Measurements from ENCODE around the gene TMEM121. TPM values are rescaled to one million over a fixed set of nuclear protein-coding genes. Genes with fewer than 3 reads are reported as not detected.

TMEM121 gene
- total RNA-seq, 4 donors from 2014 or later: 0.99 to 5.4 (median 4.0) TPM

DNA sequence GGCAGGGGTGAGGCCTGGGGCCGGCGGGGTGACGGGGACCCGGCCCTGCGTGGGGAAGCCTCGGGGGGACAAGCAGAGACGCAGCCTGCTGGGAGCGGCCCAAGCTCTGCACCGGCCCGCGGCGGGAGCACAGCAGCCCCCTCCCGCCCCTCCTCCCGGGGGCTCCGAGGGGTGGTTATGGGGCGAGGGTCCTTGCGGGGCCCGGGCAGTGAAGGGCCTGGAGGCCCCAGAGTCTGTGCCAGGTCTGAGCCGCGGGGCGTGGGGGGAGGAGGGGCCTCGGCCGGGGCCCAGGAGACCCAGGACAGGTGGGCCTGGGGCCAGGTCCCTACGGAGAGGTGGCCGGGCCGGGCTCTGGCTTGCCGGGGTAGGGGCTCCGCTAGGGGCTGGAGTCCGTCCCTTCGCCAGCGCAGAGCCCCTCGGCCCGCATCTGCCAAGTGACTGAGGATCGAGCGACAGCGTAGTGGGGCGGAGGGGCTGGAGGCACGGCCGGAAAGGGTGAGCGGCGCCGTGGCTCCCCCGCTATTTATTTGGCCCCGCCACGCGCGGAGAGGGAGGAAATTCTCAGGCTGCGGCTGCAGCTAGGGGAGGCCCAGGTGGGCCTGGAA is 495 bp downstream of the TMEM121 start:
- WGBS, 2 donors: 1% methylated on average over 20 to 26 of the region's 48 CpGs
- peak overlapping the region; percentile 24 for H3K4me3 ChIP-seq (ENCODE audit: low read depth, poor library complexity, severe bottlenecking)
- DNase-seq (ENCODE audit: low spot score in 2 of 2): peak in 1 of 2 donors; percentile 85
- intact Hi-C loops (cut with DNase I; ENCODE audit: low total_unique reads): loop anchor here (5.0 kb wide), 1 partner anchor 160 kb away; no protein-coding TSS in a partner anchor
- no peak for TF ChIP-seq POLR2A (IDR thresholded peaks at IDR 0.05)
- TF ChIP-seq, protein P1, sequence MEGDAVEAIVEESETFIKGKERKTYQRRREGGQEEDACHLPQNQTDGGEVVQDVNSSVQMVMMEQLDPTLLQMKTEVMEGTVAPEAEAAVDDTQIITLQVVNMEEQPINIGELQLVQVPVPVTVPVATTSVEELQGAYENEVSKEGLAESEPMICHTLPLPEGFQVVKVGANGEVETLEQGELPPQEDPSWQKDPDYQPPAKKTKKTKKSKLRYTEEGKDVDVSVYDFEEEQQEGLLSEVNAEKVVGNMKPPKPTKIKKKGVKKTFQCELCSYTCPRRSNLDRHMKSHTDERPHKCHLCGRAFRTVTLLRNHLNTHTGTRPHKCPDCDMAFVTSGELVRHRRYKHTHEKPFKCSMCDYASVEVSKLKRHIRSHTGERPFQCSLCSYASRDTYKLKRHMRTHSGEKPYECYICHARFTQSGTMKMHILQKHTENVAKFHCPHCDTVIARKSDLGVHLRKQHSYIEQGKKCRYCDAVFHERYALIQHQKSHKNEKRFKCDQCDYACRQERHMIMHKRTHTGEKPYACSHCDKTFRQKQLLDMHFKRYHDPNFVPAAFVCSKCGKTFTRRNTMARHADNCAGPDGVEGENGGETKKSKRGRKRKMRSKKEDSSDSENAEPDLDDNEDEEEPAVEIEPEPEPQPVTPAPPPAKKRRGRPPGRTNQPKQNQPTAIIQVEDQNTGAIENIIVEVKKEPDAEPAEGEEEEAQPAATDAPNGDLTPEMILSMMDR (IDR thresholded peaks at IDR 0.05): no peak

DNA sequence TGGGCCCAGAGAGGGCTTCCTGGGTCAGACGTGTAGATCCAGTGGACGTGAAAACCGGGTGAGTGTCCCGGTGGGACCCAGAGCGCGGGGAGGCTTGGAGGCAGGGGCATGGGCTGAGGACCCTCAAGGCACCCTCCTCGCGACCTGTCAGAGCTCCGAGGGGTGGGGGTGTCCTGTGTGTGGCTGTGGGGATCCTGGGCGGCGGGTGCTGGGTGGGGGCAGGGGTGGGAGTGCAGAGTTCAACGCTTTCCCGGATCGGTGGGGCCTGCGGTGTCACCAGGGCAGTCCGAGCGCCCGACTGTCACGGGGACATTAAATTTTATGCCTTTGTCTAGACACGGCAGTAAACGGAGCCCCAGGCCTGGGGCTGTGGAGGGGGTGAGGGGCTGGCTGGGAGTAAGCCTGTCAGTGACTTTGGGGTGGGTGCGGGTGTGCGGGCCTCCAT is 1.0 kb downstream of the TMEM121 start:
- intact Hi-C loops (cut with DNase I; ENCODE audit: low total_unique reads): loop anchor here (5.0 kb wide), 1 partner anchor 160 kb away; no protein-coding TSS in a partner anchor
- 10 to 16% methylated on average over 22 of the region's 23 CpGs for WGBS, 2 donors
- peak in 1 of 2 donors; percentile 86 for DNase-seq (ENCODE audit: low spot score in 2 of 2)
- peak overlapping the region; percentile 24 for H3K4me3 ChIP-seq (ENCODE audit: low read depth, poor library complexity, severe bottlenecking)
- no peak for TF ChIP-seq POLR2A (IDR thresholded peaks at IDR 0.05)
- TF ChIP-seq, protein P1 (IDR thresholded peaks at IDR 0.05): no peak

DNA sequence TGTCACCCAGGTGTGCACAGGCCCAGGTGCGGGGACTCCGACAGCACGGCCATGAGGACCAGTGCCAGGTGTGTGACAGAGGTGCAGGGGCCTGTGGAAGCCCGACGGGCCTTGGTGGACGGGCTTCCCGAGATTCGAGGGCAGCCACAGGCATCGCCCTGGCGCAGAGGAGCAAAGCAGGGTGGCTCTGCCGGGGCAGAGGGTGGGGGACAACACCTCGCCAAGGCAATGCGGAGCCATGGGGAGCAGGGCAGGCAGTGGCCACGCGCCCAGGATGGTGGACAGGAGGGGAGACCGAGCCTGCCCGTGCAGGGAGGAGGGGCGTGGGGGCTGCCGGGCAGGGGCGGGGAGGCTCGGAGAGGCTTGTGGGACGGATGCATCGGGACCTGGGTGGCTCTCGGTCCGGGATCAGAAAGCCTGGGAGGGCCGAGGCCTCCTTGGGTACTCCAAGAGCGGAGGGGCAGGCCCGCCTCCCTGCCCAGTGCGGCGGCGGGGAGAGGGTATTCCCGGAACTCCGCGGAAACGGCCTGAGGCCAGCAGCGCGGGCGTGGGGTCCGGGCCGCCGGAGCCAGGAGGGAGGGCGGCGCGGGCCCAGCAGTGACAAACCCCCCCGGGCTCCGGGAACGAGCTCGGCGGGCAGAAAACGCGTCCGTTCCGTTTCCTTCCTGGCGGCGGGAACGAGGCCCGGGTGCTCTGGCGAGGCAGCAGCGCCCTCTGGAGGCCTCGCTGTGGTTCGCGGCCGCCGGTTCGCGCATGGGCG is 1.6 kb downstream of the TMEM121 start:
- WGBS, 2 donors: 6 to 12% methylated on average over 21 to 42 of the region's 67 CpGs
- intact Hi-C loops (cut with DNase I; ENCODE audit: low total_unique reads): loop anchor here (5.0 kb wide), 1 partner anchor 161 kb away; no protein-coding TSS in a partner anchor
- TF ChIP-seq POLR2A (IDR thresholded peaks at IDR 0.05): no peak
- TF ChIP-seq, protein P1 (IDR thresholded peaks at IDR 0.05): peak in 1 of 3 donors; percentile 38
- peak overlapping the region; percentile 38 for H3K4me3 ChIP-seq (ENCODE audit: low read depth, poor library complexity, severe bottlenecking)
- peak; percentile 50 to 96 for DNase-seq (ENCODE audit: low spot score in 2 of 2)

DNA sequence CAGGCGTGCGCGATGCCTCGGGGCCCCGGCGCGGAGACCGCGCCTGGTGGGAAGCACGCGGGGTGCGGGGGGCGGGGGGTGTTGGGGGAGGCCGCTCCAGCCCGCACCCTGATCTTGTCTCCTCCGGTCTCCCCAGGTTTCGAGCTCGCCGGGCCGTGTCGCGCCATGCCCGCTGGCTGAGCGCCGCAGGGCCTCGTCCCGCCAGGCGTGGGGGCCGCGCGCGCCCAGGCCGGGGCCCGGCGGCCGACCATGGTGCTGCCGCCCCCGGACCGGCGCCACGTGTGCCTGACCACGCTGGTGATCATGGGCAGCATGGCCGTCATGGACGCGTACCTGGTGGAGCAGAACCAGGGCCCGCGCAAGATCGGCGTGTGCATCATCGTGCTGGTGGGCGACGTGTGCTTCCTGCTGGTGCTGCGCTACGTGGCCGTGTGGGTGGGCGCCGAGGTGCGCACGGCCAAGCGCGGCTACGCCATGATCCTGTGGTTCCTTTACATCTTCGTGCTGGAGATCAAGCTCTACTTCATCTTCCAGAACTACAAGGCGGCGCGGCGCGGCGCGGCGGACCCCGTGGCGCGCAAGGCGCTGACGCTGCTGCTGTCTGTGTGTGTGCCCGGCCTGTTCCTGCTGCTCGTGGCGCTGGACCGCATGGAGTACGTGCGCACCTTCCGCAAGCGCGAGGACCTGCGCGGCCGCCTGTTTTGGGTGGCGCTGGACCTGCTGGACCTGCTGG is 2.4 kb downstream of the TMEM121 start:
- WGBS, 2 donors: 23 to 24% methylated on average over 49 to 56 of the region's 89 CpGs
- peak overlapping the region; percentile 38 for H3K4me3 ChIP-seq (ENCODE audit: low read depth, poor library complexity, severe bottlenecking)
- intact Hi-C loops (cut with DNase I; ENCODE audit: low total_unique reads): loop anchor here (5.0 kb wide), 1 partner anchor 161 kb away; no protein-coding TSS in a partner anchor
- no peak for DNase-seq (ENCODE audit: low spot score in 2 of 2)
- TF ChIP-seq, protein P1 (IDR thresholded peaks at IDR 0.05): no peak
- TF ChIP-seq POLR2A (IDR thresholded peaks at IDR 0.05): no peak

DNA sequence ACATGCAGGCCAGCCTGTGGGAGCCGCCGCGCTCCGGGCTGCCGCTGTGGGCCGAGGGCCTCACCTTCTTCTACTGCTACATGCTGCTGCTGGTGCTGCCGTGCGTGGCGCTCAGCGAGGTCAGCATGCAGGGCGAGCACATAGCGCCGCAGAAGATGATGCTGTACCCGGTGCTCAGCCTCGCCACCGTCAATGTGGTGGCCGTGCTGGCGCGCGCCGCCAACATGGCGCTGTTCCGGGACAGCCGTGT is 2.9 kb downstream of the TMEM121 start:
- TF ChIP-seq POLR2A (IDR thresholded peaks at IDR 0.05): no peak
- TF ChIP-seq, protein P1 (IDR thresholded peaks at IDR 0.05): no peak
- no peak for DNase-seq (ENCODE audit: low spot score in 2 of 2)
- no peak overlapping the region for H3K4me3 ChIP-seq (ENCODE audit: low read depth, poor library complexity, severe bottlenecking)
- intact Hi-C loops (cut with DNase I; ENCODE audit: low total_unique reads): loop anchor here (5.0 kb wide), 1 partner anchor 162 kb away; no protein-coding TSS in a partner anchor
- WGBS, 2 donors: 57 to 58% methylated on average over 24 of the region's 24 CpGs
